WTC11 (cell line): ENCODE data around the gene ITPR2. TPM values are rescaled to one million over a fixed set of nuclear protein-coding genes. Genes with fewer than 3 reads are reported as not detected.
A peak's percentile ranks its signal among the peaks of the same experiment; 100 is the strongest.

Experiments used
- ATAC-seq: fragments of 200-7000 bp; cut with Tn5 transposase; 2 replicates; pipeline ENCODE4 v1.10.0; 2021; ENCODE audit warnings: mild to moderate bottlenecking, moderate library complexity
- CTCF ChIA-PET: fragments of 300-600 bp; sonication (Branson Sonifier 250); formaldehyde crosslinking; loops from one replicate; lab custom pipeline; 2021; ENCODE audit warnings: antibody characterized with exemption; lab: Charles Lee
- POLR2A ChIA-PET: fragments of 350-600 bp; sonication (Branson Sonifier 250); formaldehyde crosslinking; loops from one replicate; lab custom pipeline; 2021; ENCODE audit warnings: antibody characterized with exemption; lab: Charles Lee
- DNase-seq: peaks from one replicate; pipeline ENCODE4 v3.0.0; 2021; ENCODE audit warnings: low spot score
- H3K27ac Mint-ChIP-seq: 2 replicates; pipeline ENCODE4 v1.8.0; 2021; ENCODE audit warnings: mixed read lengths
- H3K27me3 Mint-ChIP-seq: 2 replicates; pipeline ENCODE4 v1.8.0; 2021; ENCODE audit warnings: low read depth, mild to moderate bottlenecking, moderate library complexity, mixed read lengths
- H3K36me3 Mint-ChIP-seq: 2 replicates; pipeline ENCODE4 v1.8.0; 2021; ENCODE audit warnings: mixed read lengths
- H3K4me1 Mint-ChIP-seq: 2 replicates; pipeline ENCODE4 v1.8.0; 2022; ENCODE audit warnings: mixed read lengths
- H3K4me3 Mint-ChIP-seq: 2 replicates; pipeline ENCODE4 v1.8.0; 2021; ENCODE audit warnings: mild to moderate bottlenecking, moderate library complexity, mixed read lengths
- H3K9me3 Mint-ChIP-seq: 2 replicates; pipeline ENCODE4 v1.8.0; 2021; ENCODE audit warnings: mixed read lengths
- ATF1 ChIP-seq: sonication (generic); formaldehyde crosslinking; IDR thresholded peaks from 2 replicates; pipeline ENCODE4 v1.8.1; 2023; ENCODE audit warnings: mild to moderate bottlenecking, moderate library complexity, missing genetic modification reagents
- ELF4 ChIP-seq: sonication (generic); formaldehyde crosslinking; IDR thresholded peaks from 2 replicates; pipeline ENCODE4 v1.8.1; 2022; ENCODE audit warnings: low read depth, mild to moderate bottlenecking, moderate library complexity, missing genetic modification reagents
- FOXK1 ChIP-seq: sonication (generic); formaldehyde crosslinking; IDR thresholded peaks from 2 replicates; pipeline ENCODE4 v1.8.0; 2022; ENCODE audit warnings: mild to moderate bottlenecking, moderate library complexity, missing genetic modification reagents
- GRHL2 ChIP-seq: fragments of 250-450 bp; sonication (Bioruptor Pico); IDR thresholded peaks from 2 replicates; pipeline ENCODE4 v1.8.0; 2022; ENCODE audit warnings: mild to moderate bottlenecking, moderate library complexity; ENCODE audit not compliant: insufficient replicate concordance, severe bottlenecking
- KAT7 ChIP-seq: sonication (generic); formaldehyde crosslinking; IDR thresholded peaks from 2 replicates; pipeline ENCODE4 v1.8.1; 2023; ENCODE audit warnings: missing genetic modification reagents, mild to moderate bottlenecking, borderline replicate concordance
- NR3C1 ChIP-seq: sonication (generic); formaldehyde crosslinking; conservative IDR thresholded peaks from 2 replicates; pipeline ENCODE4 v1.8.1; 2023; ENCODE audit warnings: low read depth, mild to moderate bottlenecking, missing genetic modification reagents
- SP1 ChIP-seq: sonication (generic); formaldehyde crosslinking; conservative IDR thresholded peaks from 2 replicates; pipeline ENCODE4 v1.8.1; 2022; ENCODE audit warnings: missing genetic modification reagents
- TCF7 ChIP-seq: sonication (generic); formaldehyde crosslinking; IDR thresholded peaks from 2 replicates; pipeline ENCODE4 v1.8.0; 2022; ENCODE audit warnings: mild to moderate bottlenecking, low read depth, missing genetic modification reagents, moderate library complexity
- TEAD1 ChIP-seq: sonication (generic); formaldehyde crosslinking; IDR thresholded peaks from 2 replicates; pipeline ENCODE4 v1.8.0; 2022; ENCODE audit warnings: mild to moderate bottlenecking, missing genetic modification reagents
- ZNF121 ChIP-seq: sonication (generic); formaldehyde crosslinking; IDR thresholded peaks from 2 replicates; pipeline ENCODE4 v1.8.0; 2023; ENCODE audit warnings: missing genetic modification reagents
- ZNF138 ChIP-seq: sonication (generic); formaldehyde crosslinking; conservative IDR thresholded peaks from 2 replicates; pipeline ENCODE4 v1.8.1; 2022; ENCODE audit warnings: mild to moderate bottlenecking, moderate library complexity, missing genetic modification reagents
- ZNF219 ChIP-seq: sonication (generic); formaldehyde crosslinking; IDR thresholded peaks from 2 replicates; pipeline ENCODE4 v1.8.0; 2023; ENCODE audit warnings: missing genetic modification reagents, mild to moderate bottlenecking, borderline replicate concordance
- ZNF396 ChIP-seq: fragments of 250-450 bp; sonication (Bioruptor Pico); IDR thresholded peaks from 2 replicates; pipeline ENCODE4 v1.8.0; 2021; ENCODE audit warnings: mild to moderate bottlenecking, moderate library complexity, borderline replicate concordance
- total RNA-seq: library from RNA; stranded (reverse); gene quantifications from 3 replicates; pipeline ENCODE4 v1.2.3, GENCODE V29; 2021
- TF ChIP-seq, protein P1 (sequence below): sonication (generic); formaldehyde crosslinking; IDR thresholded peaks from 2 replicates; pipeline ENCODE4 v1.8.1; 2023; ENCODE audit warnings: mild to moderate bottlenecking, missing genetic modification reagents, borderline replicate concordance
- TF ChIP-seq, protein P2 (sequence below): sonication (generic); formaldehyde crosslinking; conservative IDR thresholded peaks from 2 replicates; pipeline ENCODE4 v1.8.1; 2022; ENCODE audit warnings: mild to moderate bottlenecking, missing genetic modification reagents
- TF ChIP-seq, protein P3 (sequence below): sonication (generic); formaldehyde crosslinking; IDR thresholded peaks from 2 replicates; pipeline ENCODE4 v1.8.1; 2022; ENCODE audit warnings: low read depth, mild to moderate bottlenecking, moderate library complexity, missing genetic modification reagents, borderline replicate concordance
- TF ChIP-seq, protein P4 (sequence below): sonication (generic); formaldehyde crosslinking; IDR thresholded peaks from 2 replicates; pipeline ENCODE4 v1.8.1; 2022; ENCODE audit warnings: low read depth, missing genetic modification reagents, borderline replicate concordance
- TF ChIP-seq, protein P5 (sequence below): sonication (generic); formaldehyde crosslinking; IDR thresholded peaks from 2 replicates; pipeline ENCODE4 v1.8.0; 2023; ENCODE audit warnings: missing genetic modification reagents, mild to moderate bottlenecking, borderline replicate concordance
- TF ChIP-seq, protein P6 (sequence below): sonication (generic); formaldehyde crosslinking; conservative IDR thresholded peaks from 2 replicates; pipeline ENCODE4 v1.8.1; 2023; ENCODE audit warnings: mild to moderate bottlenecking, low read depth, missing genetic modification reagents, moderate library complexity
- TF ChIP-seq, protein P7 (sequence below): sonication (generic); formaldehyde crosslinking; IDR thresholded peaks from 2 replicates; pipeline ENCODE4 v1.8.0; 2023; ENCODE audit warnings: missing genetic modification reagents
- TF ChIP-seq, protein P8 (sequence below): fragments of 250-450 bp; sonication (Bioruptor Pico); IDR thresholded peaks from 2 replicates; pipeline ENCODE4 v1.9.0; 2021; ENCODE audit warnings: mild to moderate bottlenecking

The ITPR2 gene
- total RNA-seq, 1 experiment from 2014 or later, result 50.7 TPM

DNA sequence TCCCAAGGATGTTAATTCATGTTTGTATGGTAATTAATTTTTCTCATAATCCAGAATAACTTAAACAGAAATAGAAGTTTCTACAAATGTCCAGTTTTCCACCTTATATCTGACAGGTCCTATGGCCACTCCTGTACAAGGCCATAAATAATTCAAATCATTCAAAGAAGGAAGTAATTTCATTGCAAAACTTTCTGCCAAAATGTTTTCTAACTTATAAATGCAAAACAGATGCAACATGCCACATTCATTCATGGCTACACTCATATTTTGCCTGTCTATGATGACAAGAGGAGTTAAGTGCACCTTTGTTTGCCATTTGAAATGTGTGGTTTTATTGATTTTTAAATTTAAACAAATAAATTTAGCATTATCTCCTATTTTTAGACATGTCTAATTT lies 34.4 kb downstream of the ITPR2 start (continued):
- TF ChIP-seq, protein P1, sequence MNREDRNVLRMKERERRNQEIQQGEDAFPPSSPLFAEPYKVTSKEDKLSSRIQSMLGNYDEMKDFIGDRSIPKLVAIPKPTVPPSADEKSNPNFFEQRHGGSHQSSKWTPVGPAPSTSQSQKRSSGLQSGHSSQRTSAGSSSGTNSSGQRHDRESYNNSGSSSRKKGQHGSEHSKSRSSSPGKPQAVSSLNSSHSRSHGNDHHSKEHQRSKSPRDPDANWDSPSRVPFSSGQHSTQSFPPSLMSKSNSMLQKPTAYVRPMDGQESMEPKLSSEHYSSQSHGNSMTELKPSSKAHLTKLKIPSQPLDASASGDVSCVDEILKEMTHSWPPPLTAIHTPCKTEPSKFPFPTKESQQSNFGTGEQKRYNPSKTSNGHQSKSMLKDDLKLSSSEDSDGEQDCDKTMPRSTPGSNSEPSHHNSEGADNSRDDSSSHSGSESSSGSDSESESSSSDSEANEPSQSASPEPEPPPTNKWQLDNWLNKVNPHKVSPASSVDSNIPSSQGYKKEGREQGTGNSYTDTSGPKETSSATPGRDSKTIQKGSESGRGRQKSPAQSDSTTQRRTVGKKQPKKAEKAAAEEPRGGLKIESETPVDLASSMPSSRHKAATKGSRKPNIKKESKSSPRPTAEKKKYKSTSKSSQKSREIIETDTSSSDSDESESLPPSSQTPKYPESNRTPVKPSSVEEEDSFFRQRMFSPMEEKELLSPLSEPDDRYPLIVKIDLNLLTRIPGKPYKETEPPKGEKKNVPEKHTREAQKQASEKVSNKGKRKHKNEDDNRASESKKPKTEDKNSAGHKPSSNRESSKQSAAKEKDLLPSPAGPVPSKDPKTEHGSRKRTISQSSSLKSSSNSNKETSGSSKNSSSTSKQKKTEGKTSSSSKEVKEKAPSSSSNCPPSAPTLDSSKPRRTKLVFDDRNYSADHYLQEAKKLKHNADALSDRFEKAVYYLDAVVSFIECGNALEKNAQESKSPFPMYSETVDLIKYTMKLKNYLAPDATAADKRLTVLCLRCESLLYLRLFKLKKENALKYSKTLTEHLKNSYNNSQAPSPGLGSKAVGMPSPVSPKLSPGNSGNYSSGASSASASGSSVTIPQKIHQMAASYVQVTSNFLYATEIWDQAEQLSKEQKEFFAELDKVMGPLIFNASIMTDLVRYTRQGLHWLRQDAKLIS (CRISPR knock-in tag), result no peak
- TF ChIP-seq, protein P2, sequence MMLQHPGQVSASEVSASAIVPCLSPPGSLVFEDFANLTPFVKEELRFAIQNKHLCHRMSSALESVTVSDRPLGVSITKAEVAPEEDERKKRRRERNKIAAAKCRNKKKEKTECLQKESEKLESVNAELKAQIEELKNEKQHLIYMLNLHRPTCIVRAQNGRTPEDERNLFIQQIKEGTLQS (CRISPR knock-in tag), result no peak
- TF ChIP-seq, protein P3, sequence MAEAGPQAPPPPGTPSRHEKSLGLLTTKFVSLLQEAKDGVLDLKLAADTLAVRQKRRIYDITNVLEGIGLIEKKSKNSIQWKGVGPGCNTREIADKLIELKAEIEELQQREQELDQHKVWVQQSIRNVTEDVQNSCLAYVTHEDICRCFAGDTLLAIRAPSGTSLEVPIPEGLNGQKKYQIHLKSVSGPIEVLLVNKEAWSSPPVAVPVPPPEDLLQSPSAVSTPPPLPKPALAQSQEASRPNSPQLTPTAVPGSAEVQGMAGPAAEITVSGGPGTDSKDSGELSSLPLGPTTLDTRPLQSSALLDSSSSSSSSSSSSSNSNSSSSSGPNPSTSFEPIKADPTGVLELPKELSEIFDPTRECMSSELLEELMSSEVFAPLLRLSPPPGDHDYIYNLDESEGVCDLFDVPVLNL (CRISPR knock-in tag), result no peak
- TF ChIP-seq, protein P4, sequence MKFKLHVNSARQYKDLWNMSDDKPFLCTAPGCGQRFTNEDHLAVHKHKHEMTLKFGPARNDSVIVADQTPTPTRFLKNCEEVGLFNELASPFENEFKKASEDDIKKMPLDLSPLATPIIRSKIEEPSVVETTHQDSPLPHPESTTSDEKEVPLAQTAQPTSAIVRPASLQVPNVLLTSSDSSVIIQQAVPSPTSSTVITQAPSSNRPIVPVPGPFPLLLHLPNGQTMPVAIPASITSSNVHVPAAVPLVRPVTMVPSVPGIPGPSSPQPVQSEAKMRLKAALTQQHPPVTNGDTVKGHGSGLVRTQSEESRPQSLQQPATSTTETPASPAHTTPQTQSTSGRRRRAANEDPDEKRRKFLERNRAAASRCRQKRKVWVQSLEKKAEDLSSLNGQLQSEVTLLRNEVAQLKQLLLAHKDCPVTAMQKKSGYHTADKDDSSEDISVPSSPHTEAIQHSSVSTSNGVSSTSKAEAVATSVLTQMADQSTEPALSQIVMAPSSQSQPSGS, result no peak
- TF ChIP-seq KAT7 (no peak), GRHL2 (CRISPR knock-in tag) (no peak), ZNF396 (CRISPR knock-in tag) (no peak), ZNF138 (no peak), TCF7 (CRISPR knock-in tag) (no peak)
- TF ChIP-seq, protein P5, sequence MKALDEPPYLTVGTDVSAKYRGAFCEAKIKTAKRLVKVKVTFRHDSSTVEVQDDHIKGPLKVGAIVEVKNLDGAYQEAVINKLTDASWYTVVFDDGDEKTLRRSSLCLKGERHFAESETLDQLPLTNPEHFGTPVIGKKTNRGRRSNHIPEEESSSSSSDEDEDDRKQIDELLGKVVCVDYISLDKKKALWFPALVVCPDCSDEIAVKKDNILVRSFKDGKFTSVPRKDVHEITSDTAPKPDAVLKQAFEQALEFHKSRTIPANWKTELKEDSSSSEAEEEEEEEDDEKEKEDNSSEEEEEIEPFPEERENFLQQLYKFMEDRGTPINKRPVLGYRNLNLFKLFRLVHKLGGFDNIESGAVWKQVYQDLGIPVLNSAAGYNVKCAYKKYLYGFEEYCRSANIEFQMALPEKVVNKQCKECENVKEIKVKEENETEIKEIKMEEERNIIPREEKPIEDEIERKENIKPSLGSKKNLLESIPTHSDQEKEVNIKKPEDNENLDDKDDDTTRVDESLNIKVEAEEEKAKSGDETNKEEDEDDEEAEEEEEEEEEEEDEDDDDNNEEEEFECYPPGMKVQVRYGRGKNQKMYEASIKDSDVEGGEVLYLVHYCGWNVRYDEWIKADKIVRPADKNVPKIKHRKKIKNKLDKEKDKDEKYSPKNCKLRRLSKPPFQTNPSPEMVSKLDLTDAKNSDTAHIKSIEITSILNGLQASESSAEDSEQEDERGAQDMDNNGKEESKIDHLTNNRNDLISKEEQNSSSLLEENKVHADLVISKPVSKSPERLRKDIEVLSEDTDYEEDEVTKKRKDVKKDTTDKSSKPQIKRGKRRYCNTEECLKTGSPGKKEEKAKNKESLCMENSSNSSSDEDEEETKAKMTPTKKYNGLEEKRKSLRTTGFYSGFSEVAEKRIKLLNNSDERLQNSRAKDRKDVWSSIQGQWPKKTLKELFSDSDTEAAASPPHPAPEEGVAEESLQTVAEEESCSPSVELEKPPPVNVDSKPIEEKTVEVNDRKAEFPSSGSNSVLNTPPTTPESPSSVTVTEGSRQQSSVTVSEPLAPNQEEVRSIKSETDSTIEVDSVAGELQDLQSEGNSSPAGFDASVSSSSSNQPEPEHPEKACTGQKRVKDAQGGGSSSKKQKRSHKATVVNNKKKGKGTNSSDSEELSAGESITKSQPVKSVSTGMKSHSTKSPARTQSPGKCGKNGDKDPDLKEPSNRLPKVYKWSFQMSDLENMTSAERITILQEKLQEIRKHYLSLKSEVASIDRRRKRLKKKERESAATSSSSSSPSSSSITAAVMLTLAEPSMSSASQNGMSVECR (CRISPR knock-in tag), result no peak
- TF ChIP-seq, protein P6, sequence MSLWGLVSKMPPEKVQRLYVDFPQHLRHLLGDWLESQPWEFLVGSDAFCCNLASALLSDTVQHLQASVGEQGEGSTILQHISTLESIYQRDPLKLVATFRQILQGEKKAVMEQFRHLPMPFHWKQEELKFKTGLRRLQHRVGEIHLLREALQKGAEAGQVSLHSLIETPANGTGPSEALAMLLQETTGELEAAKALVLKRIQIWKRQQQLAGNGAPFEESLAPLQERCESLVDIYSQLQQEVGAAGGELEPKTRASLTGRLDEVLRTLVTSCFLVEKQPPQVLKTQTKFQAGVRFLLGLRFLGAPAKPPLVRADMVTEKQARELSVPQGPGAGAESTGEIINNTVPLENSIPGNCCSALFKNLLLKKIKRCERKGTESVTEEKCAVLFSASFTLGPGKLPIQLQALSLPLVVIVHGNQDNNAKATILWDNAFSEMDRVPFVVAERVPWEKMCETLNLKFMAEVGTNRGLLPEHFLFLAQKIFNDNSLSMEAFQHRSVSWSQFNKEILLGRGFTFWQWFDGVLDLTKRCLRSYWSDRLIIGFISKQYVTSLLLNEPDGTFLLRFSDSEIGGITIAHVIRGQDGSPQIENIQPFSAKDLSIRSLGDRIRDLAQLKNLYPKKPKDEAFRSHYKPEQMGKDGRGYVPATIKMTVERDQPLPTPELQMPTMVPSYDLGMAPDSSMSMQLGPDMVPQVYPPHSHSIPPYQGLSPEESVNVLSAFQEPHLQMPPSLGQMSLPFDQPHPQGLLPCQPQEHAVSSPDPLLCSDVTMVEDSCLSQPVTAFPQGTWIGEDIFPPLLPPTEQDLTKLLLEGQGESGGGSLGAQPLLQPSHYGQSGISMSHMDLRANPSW (CRISPR knock-in tag), result no peak

DNA sequence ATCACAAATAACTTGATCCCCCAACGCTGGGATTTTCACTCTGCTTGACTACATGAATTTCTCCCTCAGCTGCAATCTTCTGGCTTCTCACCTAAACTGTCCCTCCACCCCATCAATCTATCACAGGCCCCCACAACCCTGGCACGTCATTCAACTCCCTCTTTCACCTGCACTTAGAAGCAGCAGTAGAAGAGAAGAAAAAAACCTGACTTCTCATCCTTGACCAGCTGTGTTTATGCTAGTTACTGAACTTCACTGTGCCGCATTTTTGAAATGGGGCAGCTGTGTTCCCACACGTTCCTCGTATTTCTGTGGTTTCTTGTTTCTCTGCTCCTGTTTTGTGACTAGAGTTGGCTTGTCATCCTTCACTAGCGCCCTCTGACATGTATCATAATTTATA lies 35.0 kb downstream of the ITPR2 start:
- H3K4me1 Mint-ChIP-seq, result peaks cover 8% of the 10 kb centered on the region; the same call in 1 of the 2 replicates
- H3K4me3 Mint-ChIP-seq, result no peak overlapping the region
- no peaks in the 10 kb centered on the region for H3K9me3 Mint-ChIP-seq
- peak overlapping the region; percentile 10; the same call in 1 of the 2 replicates for H3K27ac Mint-ChIP-seq
- TF ChIP-seq FOXK1 (CRISPR knock-in tag) (no peak), TEAD1 (CRISPR knock-in tag) (no peak), ZNF219 (CRISPR knock-in tag) (no peak), NR3C1 (CRISPR knock-in tag) (no peak), ZNF121 (CRISPR knock-in tag) (no peak), SP1 (CRISPR knock-in tag) (no peak), ELF4 (CRISPR knock-in tag) (no peak), ATF1 (CRISPR knock-in tag) (no peak)
- TF ChIP-seq, protein P7, sequence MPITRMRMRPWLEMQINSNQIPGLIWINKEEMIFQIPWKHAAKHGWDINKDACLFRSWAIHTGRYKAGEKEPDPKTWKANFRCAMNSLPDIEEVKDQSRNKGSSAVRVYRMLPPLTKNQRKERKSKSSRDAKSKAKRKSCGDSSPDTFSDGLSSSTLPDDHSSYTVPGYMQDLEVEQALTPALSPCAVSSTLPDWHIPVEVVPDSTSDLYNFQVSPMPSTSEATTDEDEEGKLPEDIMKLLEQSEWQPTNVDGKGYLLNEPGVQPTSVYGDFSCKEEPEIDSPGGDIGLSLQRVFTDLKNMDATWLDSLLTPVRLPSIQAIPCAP (CRISPR knock-in tag), result no peak
- TF ChIP-seq, protein P8, sequence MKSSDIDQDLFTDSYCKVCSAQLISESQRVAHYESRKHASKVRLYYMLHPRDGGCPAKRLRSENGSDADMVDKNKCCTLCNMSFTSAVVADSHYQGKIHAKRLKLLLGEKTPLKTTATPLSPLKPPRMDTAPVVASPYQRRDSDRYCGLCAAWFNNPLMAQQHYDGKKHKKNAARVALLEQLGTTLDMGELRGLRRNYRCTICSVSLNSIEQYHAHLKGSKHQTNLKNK (CRISPR knock-in tag), result no peak
- TF ChIP-seq, all 79 proteins: peak for 0
- H3K36me3 Mint-ChIP-seq, result no peaks in the 10 kb centered on the region
- CTCF ChIA-PET, result no interaction called here
- DNase-seq (no peak), ATAC-seq (no peak)
- no peaks in the 10 kb centered on the region for H3K27me3 Mint-ChIP-seq
- POLR2A ChIA-PET, result no interaction called here
